GM23248 (cell line): ENCODE data around the gene PRSS53.

Experiments used
- EZH2 ChIP-seq: fragments of 200-600 bp; sonication (generic); IDR thresholded peaks from 2 replicates; pipeline ENCODE4 v1.6.1; 2018; ENCODE audit warnings: antibody characterized with exemption, mild to moderate bottlenecking; ENCODE audit not compliant: insufficient read depth, poor library complexity, severe bottlenecking
- EZH2phosphoT487 ChIP-seq: fragments of 200-600 bp; sonication (generic); IDR thresholded peaks from 2 replicates; pipeline ENCODE4 v1.6.1; 2018; ENCODE audit warnings: antibody characterized with exemption, moderate library complexity, mild to moderate bottlenecking, low read depth; ENCODE audit not compliant: insufficient read depth

- TF ChIP-seq EZH2 (no peak), EZH2phosphoT487 (no peak)
These were observed 18.0 kb upstream of the PRSS53 start for GRCh38 chr16:31106509-31107464.
